ENCODE data around the gene TMCC3. TPM values are rescaled to one million over a fixed set of nuclear protein-coding genes. Genes with fewer than 3 reads are reported as not detected.

TMCC3 gene
- total and polyA plus RNA-seq, 4 donors, result 0.81 to 2.3 (median 1.5) TPM

GRCh38 chr12:94561943-94562411, 88.4 kb downstream of the TMCC3 start:
- no peaks in the 10 kb centered on the region for H3K36me3 ChIP-seq (ENCODE audit: control insufficient read depth in 4 of 4, insufficient read depth in 3 of 4, low read depth in 1 of 4, low read length in 3 of 4)
- DNase-seq (ENCODE audit: low spot score), result peak; percentile 5
- no peak overlapping the region for H3K4me3 ChIP-seq (ENCODE audit: low read depth in 1 of 3, low read length in 3 of 3)
- H3K27ac ChIP-seq (ENCODE audit: low read depth in 1 of 2, low read length in 2 of 2), result no peak overlapping the region
- peaks cover 0 to 6% (median 1%) of the 10 kb centered on the region in 4 donors for H3K4me1 ChIP-seq (ENCODE audit: control insufficient read depth in 4 of 4, insufficient read depth in 4 of 4, low read length in 3 of 4)
- WGBS, result 37% methylated on average over 11 of the region's 11 CpGs
- H3K27me3 ChIP-seq (ENCODE audit: control insufficient read depth in 4 of 4, insufficient read depth in 4 of 4, low read length in 3 of 4), result no peaks in the 10 kb centered on the region
- TF ChIP-seq RXRA (IDR thresholded peaks at IDR 0.05) (peak in 1 of 2 donors; percentile 58), HNF4A (conservative IDR thresholded peaks at IDR 0.05) (peak in 1 of 2 donors; percentile 33), YY1 (IDR thresholded peaks at IDR 0.05) (peak; percentile 74), JUND (IDR thresholded peaks at IDR 0.05) (peak in 1 of 2 donors; percentile 9), TAF1 (conservative IDR thresholded peaks at IDR 0.05) (no peak)
- H3K9ac ChIP-seq (ENCODE audit: low read depth in 1 of 2, low read length in 2 of 2), result no peak overlapping the region
- H3K9me3 ChIP-seq (ENCODE audit: control insufficient read depth in 4 of 4, low read length in 3 of 4), result no peaks in the 10 kb centered on the region

- Histone ChIP-seq H3K4me1 (ENCODE audit: control insufficient read depth in 4 of 4, insufficient read depth in 4 of 4, low read length in 3 of 4) (peaks cover 0 to 6% (median 1%) of the 10 kb centered on the region in 4 donors), H3K27me3 (ENCODE audit: control insufficient read depth in 4 of 4, insufficient read depth in 4 of 4, low read length in 3 of 4) (no peaks in the 10 kb centered on the region), H3K9ac (ENCODE audit: low read depth in 1 of 2, low read length in 2 of 2) (no peak overlapping the region), H3K4me3 (ENCODE audit: low read depth in 1 of 3, low read length in 3 of 3) (no peak overlapping the region), H3K9me3 (ENCODE audit: control insufficient read depth in 4 of 4, low read length in 3 of 4) (no peaks in the 10 kb centered on the region), H3K27ac (ENCODE audit: low read depth in 1 of 2, low read length in 2 of 2) (no peak overlapping the region), H3K36me3 (ENCODE audit: control insufficient read depth in 4 of 4, insufficient read depth in 3 of 4, low read depth in 1 of 4, low read length in 3 of 4) (no peaks in the 10 kb centered on the region)
- DNase-seq (ENCODE audit: low spot score), result no peak
- 83% methylated on average over 17 of the region's 17 CpGs for WGBS
- TF ChIP-seq GABPA (IDR thresholded peaks at IDR 0.05 in 1 of 2, conservative IDR thresholded peaks at IDR 0.05 in 1 of 2), result no peak
- TF ChIP-seq SP1 (IDR thresholded peaks at IDR 0.05), result no peak
- no peak for TF ChIP-seq EGR1 (IDR thresholded peaks at IDR 0.05; ENCODE audit: low read depth in 2 of 2)
- no peak for TF ChIP-seq RXRA (IDR thresholded peaks at IDR 0.05)
- no peak for TF ChIP-seq HNF4G (IDR thresholded peaks at IDR 0.05)
- no peak for TF ChIP-seq JUND (IDR thresholded peaks at IDR 0.05)
- no peak for TF ChIP-seq FOXA2 (IDR thresholded peaks at IDR 0.05)
- no peak for TF ChIP-seq YY1 (IDR thresholded peaks at IDR 0.05)
- TF ChIP-seq NR2F2 (IDR thresholded peaks at IDR 0.05), result no peak
- TF ChIP-seq FOXA1 (IDR thresholded peaks at IDR 0.05), result no peak
- no peak for TF ChIP-seq TAF1 (conservative IDR thresholded peaks at IDR 0.05)
- no peak for TF ChIP-seq REST (IDR thresholded peaks at IDR 0.05)
- no peak for TF ChIP-seq HNF4A (conservative IDR thresholded peaks at IDR 0.05)
- TF ChIP-seq ATF3 (IDR thresholded peaks at IDR 0.05), result no peak
- TF ChIP-seq MAX (IDR thresholded peaks at IDR 0.05), result no peak
- no peak for TF ChIP-seq ZBTB33 (IDR thresholded peaks at IDR 0.05)
- no peak for TF ChIP-seq CTCF (IDR thresholded peaks at IDR 0.05; ENCODE audit: low read depth, low read length, missing input control)
- TF ChIP-seq RAD21 (IDR thresholded peaks at IDR 0.05), result no peak
Observed at GRCh38 chr12:94560431-94561221, 89.7 kb downstream of the TMCC3 start.

Data from liver (tissue), 9 donors.